ENCODE measurements around the gene NIPA2. TPM values are rescaled to one million over a fixed set of nuclear protein-coding genes. Genes with fewer than 3 reads are reported as not detected.

Gene NIPA2
- total RNA-seq, 1 experiment from 2014 or later = 108 TPM

GRCh38 chr15:22811640-22812039 lies 26.8 kb upstream of the NIPA2 start:
- Histone ChIP-seq H3K27me3 (ENCODE audit: low read length) (no peaks in the 10 kb centered on the region), H2AFZ (ENCODE audit: low read length) (no peak overlapping the region), H3K4me2 (ENCODE audit: low read length) (no peak overlapping the region), H3K9me3 (ENCODE audit: low read length) (no peaks in the 10 kb centered on the region), H3K36me3 (ENCODE audit: low read depth, low read length) (peaks cover 6% of the 10 kb centered on the region), H3K9me2 (replicated peaks; ENCODE audit: low read length) (no peaks in the 10 kb centered on the region), H3K4me1 (ENCODE audit: insufficient read depth, low read length) (no peaks in the 10 kb centered on the region), H3F3A (ENCODE audit: low read length, unreplicated experiment) (no peaks in the 10 kb centered on the region), H3K27ac (ENCODE audit: low read length) (no peak overlapping the region), H3K4me3 (ENCODE audit: low read length) (no peak overlapping the region), H4K20me1 (ENCODE audit: low read length) (no peaks in the 10 kb centered on the region), H3K79me2 (ENCODE audit: low read length) (peaks cover 25% of the 10 kb centered on the region), H3K9ac (ENCODE audit: low read length) (no peak overlapping the region)
- ChIA-PET CTCF (no interaction called here), POLR2A (ENCODE audit: unreplicated experiment) (no interaction called here)
- TF ChIP-seq, protein P1, sequence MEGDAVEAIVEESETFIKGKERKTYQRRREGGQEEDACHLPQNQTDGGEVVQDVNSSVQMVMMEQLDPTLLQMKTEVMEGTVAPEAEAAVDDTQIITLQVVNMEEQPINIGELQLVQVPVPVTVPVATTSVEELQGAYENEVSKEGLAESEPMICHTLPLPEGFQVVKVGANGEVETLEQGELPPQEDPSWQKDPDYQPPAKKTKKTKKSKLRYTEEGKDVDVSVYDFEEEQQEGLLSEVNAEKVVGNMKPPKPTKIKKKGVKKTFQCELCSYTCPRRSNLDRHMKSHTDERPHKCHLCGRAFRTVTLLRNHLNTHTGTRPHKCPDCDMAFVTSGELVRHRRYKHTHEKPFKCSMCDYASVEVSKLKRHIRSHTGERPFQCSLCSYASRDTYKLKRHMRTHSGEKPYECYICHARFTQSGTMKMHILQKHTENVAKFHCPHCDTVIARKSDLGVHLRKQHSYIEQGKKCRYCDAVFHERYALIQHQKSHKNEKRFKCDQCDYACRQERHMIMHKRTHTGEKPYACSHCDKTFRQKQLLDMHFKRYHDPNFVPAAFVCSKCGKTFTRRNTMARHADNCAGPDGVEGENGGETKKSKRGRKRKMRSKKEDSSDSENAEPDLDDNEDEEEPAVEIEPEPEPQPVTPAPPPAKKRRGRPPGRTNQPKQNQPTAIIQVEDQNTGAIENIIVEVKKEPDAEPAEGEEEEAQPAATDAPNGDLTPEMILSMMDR (conservative IDR thresholded peaks at IDR 0.05; ENCODE audit: low read depth, low read length) = peak; percentile 67
- TF ChIP-seq EZH2 (IDR thresholded peaks at IDR 0.05; ENCODE audit: low read length, unreplicated experiment) = no peak
- peak; percentile 59 for DNase-seq
- intact Hi-C loops (cut with micrococcal nuclease) = no loop called here
- ATAC-seq = peak; percentile 86
- BruUV-seq (replicated peaks) = no TSS peak

GRCh38 chr15:22813844-22814243 lies 24.6 kb upstream of the NIPA2 start:
- Histone ChIP-seq H3K9ac (ENCODE audit: low read length) (no peak overlapping the region), H3K27me3 (ENCODE audit: low read length) (no peaks in the 10 kb centered on the region), H2AFZ (ENCODE audit: low read length) (no peak overlapping the region), H3K36me3 (ENCODE audit: low read depth, low read length) (peaks cover 6% of the 10 kb centered on the region), H3K4me3 (ENCODE audit: low read length) (no peak overlapping the region), H3K27ac (ENCODE audit: low read length) (no peak overlapping the region), H3K79me2 (ENCODE audit: low read length) (peaks cover 3% of the 10 kb centered on the region), H3K4me1 (ENCODE audit: insufficient read depth, low read length) (no peaks in the 10 kb centered on the region), H4K20me1 (ENCODE audit: low read length) (no peaks in the 10 kb centered on the region), H3F3A (ENCODE audit: low read length, unreplicated experiment) (no peaks in the 10 kb centered on the region), H3K4me2 (ENCODE audit: low read length) (no peak overlapping the region), H3K9me2 (replicated peaks; ENCODE audit: low read length) (no peaks in the 10 kb centered on the region), H3K9me3 (ENCODE audit: low read length) (no peaks in the 10 kb centered on the region)
- CTCF ChIA-PET = no interaction called here
- no peak for DNase-seq
- intact Hi-C loops (cut with micrococcal nuclease) = no loop called here
- no peak for ATAC-seq
- BruUV-seq (replicated peaks) = no TSS peak
- POLR2A ChIA-PET (ENCODE audit: unreplicated experiment) = no interaction called here
- TF ChIP-seq, protein P1 (conservative IDR thresholded peaks at IDR 0.05; ENCODE audit: low read depth, low read length) = no peak
- no peak for TF ChIP-seq EZH2 (IDR thresholded peaks at IDR 0.05; ENCODE audit: low read length, unreplicated experiment)
- no peak for TF ChIP-seq EZH2phosphoT487 (IDR thresholded peaks at IDR 0.05; ENCODE audit: borderline replicate concordance, low read length)

GRCh38 chr15:22815766-22816165 lies 22.7 kb upstream of the NIPA2 start:
- no TSS peak for BruUV-seq (replicated peaks)
- H3K9me2 ChIP-seq (replicated peaks; ENCODE audit: low read length) = no peaks in the 10 kb centered on the region
- H2AFZ ChIP-seq (ENCODE audit: low read length) = no peak overlapping the region
- H3K36me3 ChIP-seq (ENCODE audit: low read depth, low read length) = peaks cover 6% of the 10 kb centered on the region
- TF ChIP-seq EZH2phosphoT487 (IDR thresholded peaks at IDR 0.05; ENCODE audit: borderline replicate concordance, low read length) (no peak), EZH2 (IDR thresholded peaks at IDR 0.05; ENCODE audit: low read length, unreplicated experiment) (no peak)
- TF ChIP-seq, protein P1 (conservative IDR thresholded peaks at IDR 0.05; ENCODE audit: low read depth, low read length) = no peak
- H3K79me2 ChIP-seq (ENCODE audit: low read length) = no peaks in the 10 kb centered on the region
- H3K9me3 ChIP-seq (ENCODE audit: low read length) = no peaks in the 10 kb centered on the region
- no peaks in the 10 kb centered on the region for H4K20me1 ChIP-seq (ENCODE audit: low read length)
- no peak overlapping the region for H3K4me3 ChIP-seq (ENCODE audit: low read length)
- H3K27ac ChIP-seq (ENCODE audit: low read length) = no peak overlapping the region
- no peaks in the 10 kb centered on the region for H3K4me1 ChIP-seq (ENCODE audit: insufficient read depth, low read length)
- H3K4me2 ChIP-seq (ENCODE audit: low read length) = no peak overlapping the region
- H3K27me3 ChIP-seq (ENCODE audit: low read length) = no peaks in the 10 kb centered on the region
- ATAC-seq (no peak), DNase-seq (no peak)
- ChIA-PET CTCF (no interaction called here), POLR2A (ENCODE audit: unreplicated experiment) (no interaction called here)
- H3K9ac ChIP-seq (ENCODE audit: low read length) = no peak overlapping the region
- intact Hi-C loops (cut with micrococcal nuclease) = no loop called here
- no peaks in the 10 kb centered on the region for H3F3A ChIP-seq (ENCODE audit: low read length, unreplicated experiment)
